ENCODE data around the gene HDAC6. TPM values are rescaled to one million over a fixed set of nuclear protein-coding genes. Genes with fewer than 3 reads are reported as not detected.

HDAC6 gene
- total RNA-seq, 4 donors from 2014 or later, result 36.5 to 63.2 (median 54.5) TPM

DNA sequence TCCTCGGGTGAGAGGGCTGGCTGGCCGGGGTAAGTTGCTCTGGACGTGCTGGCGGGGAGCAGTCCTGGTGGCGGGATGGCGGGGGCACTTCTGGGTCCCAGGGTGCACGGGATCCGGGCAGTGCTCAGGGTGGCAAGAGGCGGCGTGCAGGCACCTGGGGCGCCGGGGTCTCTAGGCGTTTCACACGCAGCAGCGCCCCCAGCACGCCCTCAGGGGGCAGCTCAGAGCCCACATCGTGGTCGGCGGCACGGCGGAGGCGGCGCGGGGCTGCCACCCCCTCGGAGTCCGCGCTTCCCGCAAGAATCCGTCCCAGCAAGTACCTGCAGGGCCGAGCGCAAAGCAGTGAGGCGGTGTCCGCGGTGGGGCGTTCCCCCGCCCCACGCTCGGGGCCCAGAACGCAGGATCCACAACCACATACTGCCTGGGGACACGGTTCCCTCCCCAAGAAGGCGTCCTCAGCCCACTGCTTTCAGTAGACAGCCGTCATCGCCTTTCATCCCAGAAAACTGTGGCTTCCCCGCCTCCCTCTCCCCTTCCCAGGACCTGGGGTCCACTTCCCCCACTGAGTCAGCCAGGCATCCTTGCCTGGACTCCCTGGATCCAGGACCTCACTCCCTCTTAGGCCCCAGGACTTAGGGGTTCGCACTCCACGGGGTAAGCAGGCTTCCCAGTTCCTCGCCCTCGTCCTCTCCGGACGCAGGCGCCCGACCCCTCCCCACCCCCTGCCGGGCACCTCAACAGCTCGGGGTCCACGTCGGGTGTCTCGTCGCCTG, 29.5 kb downstream of the HDAC6 start:
- DNase-seq (ENCODE audit: low spot score) (no peak), ATAC-seq (ENCODE audit: low FRiP score) (no peak)
- no peak for TF ChIP-seq CTCF (IDR thresholded peaks at IDR 0.05)

DNA sequence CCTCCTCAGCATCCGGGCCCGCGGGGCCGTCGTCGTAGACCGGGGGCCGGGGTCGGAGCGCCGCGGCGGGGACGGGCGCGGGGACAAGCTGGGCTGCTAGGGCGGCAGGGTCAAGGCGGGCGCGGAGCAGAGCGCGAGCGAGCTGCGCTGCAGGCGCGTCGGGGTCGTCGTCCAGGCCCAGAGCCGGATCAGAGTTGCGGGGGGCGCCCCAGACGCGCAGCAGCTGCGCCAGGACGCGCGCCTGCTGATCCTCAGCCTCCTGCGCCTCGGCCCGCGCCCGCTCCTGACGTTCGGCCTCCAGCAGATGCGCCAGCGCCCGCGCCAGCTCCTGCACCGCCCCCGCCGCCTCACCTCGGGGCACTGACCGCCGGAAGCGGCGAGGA, 30.0 kb downstream of the HDAC6 start:
- DNase-seq (ENCODE audit: low spot score) (no peak), ATAC-seq (ENCODE audit: low FRiP score) (peak; percentile 32)
- TF ChIP-seq CTCF (IDR thresholded peaks at IDR 0.05), result no peak

DNA sequence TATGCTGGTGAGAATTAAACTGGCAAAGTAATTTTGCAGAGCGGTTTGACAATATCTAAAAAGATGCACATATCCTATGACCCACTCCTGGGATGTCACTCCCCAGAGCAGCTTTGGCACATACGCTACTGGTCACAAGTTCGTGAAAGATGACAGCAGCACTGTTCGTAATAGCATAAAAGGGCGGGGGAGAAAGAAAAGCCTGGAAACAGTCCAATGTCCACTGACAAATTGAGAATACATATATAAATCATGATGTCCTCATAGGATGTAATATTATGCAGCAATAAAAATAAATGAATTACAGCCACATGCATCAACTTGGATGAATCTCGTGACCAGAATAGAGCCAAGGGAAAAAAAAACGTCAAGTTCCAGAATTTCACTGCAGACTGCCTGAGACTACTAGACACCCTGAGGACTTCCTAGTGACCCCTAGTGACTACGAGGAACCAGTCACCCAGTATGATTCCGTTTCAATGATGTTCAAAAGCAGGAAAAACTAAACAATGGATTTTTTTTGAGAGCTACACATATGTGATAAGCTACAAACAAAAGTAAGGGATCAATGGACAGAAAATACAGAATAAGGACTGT, 31.8 kb downstream of the HDAC6 start:
- no peak for DNase-seq (ENCODE audit: low spot score)
- ATAC-seq (ENCODE audit: low FRiP score), result no peak
- no peak for TF ChIP-seq CTCF (IDR thresholded peaks at IDR 0.05)

GRCh38 chrX:48834383-48834709, 32.5 kb downstream of the HDAC6 start:
- DNase-seq (ENCODE audit: low spot score) (no peak), ATAC-seq (ENCODE audit: low FRiP score) (no peak)
- TF ChIP-seq CTCF (IDR thresholded peaks at IDR 0.05), result no peak

- DNase-seq (ENCODE audit: low spot score) (no peak), ATAC-seq (ENCODE audit: low FRiP score) (no peak)
- no peak for TF ChIP-seq CTCF (IDR thresholded peaks at IDR 0.05)
These were observed 33.9 kb downstream of the HDAC6 start, which contains the start of gene PCSK1N for GRCh38 chrX:48835524-48836329. PCSK1N (minus strand) TSS chrX:48835610; CDS start chrX:48835532, 78 bp downstream.

- no peak for DNase-seq (ENCODE audit: low spot score)
These were observed 37.8 kb downstream of the HDAC6 start for GRCh38 chrX:48839686-48840085.

More at GRCh38 chrX:48839686-48840085, 37.8 kb downstream of the HDAC6 start:
- TF ChIP-seq CTCF (IDR thresholded peaks at IDR 0.05), result no peak
- no peak for ATAC-seq (ENCODE audit: low FRiP score)
